ENCODE data around the gene FAM241B.

FAM241B gene

GRCh38 chr10:69649786-69650550, 19.9 kb downstream of the FAM241B start:
- DNase-seq, result no peak

GRCh38 chr10:69650589-69651261, 20.7 kb downstream of the FAM241B start:
- no peak for DNase-seq

GRCh38 chr10:69651362-69651761, 21.3 kb downstream of the FAM241B start:
- no peak for DNase-seq

- no peak for DNase-seq
Observed at GRCh38 chr10:69652111-69652856, 22.2 kb downstream of the FAM241B start.

- no peak for DNase-seq
Observed at GRCh38 chr10:69652857-69653199, 22.8 kb downstream of the FAM241B start.

- no peak for DNase-seq
Observed at GRCh38 chr10:69653561-69653960, 23.5 kb downstream of the FAM241B start.

- DNase-seq, result no peak
Observed at GRCh38 chr10:69655124-69655867, 25.2 kb downstream of the FAM241B start.

- DNase-seq, result no peak
Observed at GRCh38 chr10:69655868-69656555, 26.0 kb downstream of the FAM241B start.

- DNase-seq, result no peak
Observed at GRCh38 chr10:69656742-69657269, 26.8 kb downstream of the FAM241B start.

- DNase-seq, result no peak
Observed at GRCh38 chr10:69657430-69657829, 27.4 kb downstream of the FAM241B start.

GRCh38 chr10:69657866-69658265, 27.8 kb downstream of the FAM241B start:
- DNase-seq, result no peak

GRCh38 chr10:69659241-69660038, 29.4 kb downstream of the FAM241B start:
- DNase-seq, result no peak

GRCh38 chr10:69660296-69660695, 30.2 kb downstream of the FAM241B start:
- no peak for DNase-seq

- DNase-seq, result no peak
Observed at GRCh38 chr10:69661414-69662172, 31.5 kb downstream of the FAM241B start.

GRCh38 chr10:69662173-69662877, 32.3 kb downstream of the FAM241B start:
- no peak for DNase-seq

- no peak for DNase-seq
Observed at GRCh38 chr10:69662901-69663300, 32.9 kb downstream of the FAM241B start.

- no peak for DNase-seq
Observed at GRCh38 chr10:69663369-69663947, 33.4 kb downstream of the FAM241B start.

GRCh38 chr10:69665474-69666320, 35.6 kb downstream of the FAM241B start:
- DNase-seq, result no peak

GRCh38 chr10:69666756-69667155, 36.7 kb downstream of the FAM241B start:
- DNase-seq, result no peak

Data from CD4-positive, alpha-beta T cell treated with Interferon gamma for 1 hour (primary cell).